Activated naive CD4-positive, alpha-beta T cell treated with anti-CD3 and anti-CD28 coated beads for 36 hours (primary cell): ENCODE results near the gene CFAP77. TPM values are rescaled to one million over a fixed set of nuclear protein-coding genes. Genes with fewer than 3 reads are reported as not detected.

Experiments used
- CTCF ChIA-PET: fragments of 350-600 bp; sonication (Branson Sonifier 250); formaldehyde crosslinking; loops from one replicate; lab custom pipeline; 2021; ENCODE audit warnings: antibody characterized with exemption; lab: Charles Lee
- DNase-seq: peaks from one replicate; pipeline ENCODE4 v3.0.0-alpha.2; 2020
- H3K27ac Mint-ChIP-seq: one replicate; pipeline ENCODE4 v1.8.0; 2021; ENCODE audit warnings: mild to moderate bottlenecking, mixed read lengths
- H3K27me3 Mint-ChIP-seq: one replicate; pipeline ENCODE4 v1.8.0; 2021; ENCODE audit warnings: low read depth, mixed read lengths
- H3K36me3 Mint-ChIP-seq: one replicate; pipeline ENCODE4 v1.8.0; 2021; ENCODE audit warnings: low read depth, mixed read lengths
- H3K4me1 Mint-ChIP-seq: one replicate; pipeline ENCODE4 v1.8.0; 2021; ENCODE audit warnings: low read depth, mixed read lengths
- H3K4me3 Mint-ChIP-seq: one replicate; pipeline ENCODE4 v1.8.0; 2021; ENCODE audit warnings: mild to moderate bottlenecking, moderate library complexity, mixed read lengths
- H3K9me3 Mint-ChIP-seq: one replicate; pipeline ENCODE4 v1.8.0; 2021; ENCODE audit warnings: mixed read lengths
- intact Hi-C: fragments of 100-400 bp; cut with micrococcal nuclease; formaldehyde crosslinking; loops from one replicate; pipeline ENCODE4 v1.15.1; 2023
- total RNA-seq, 2 experiments: library from RNA; stranded (reverse); gene quantifications; one replicate each; pipeline ENCODE4 v1.2.3, GENCODE V29; 2021

The CFAP77 gene
- total RNA-seq, 2 experiments from 2014 or later: not detected

DNA sequence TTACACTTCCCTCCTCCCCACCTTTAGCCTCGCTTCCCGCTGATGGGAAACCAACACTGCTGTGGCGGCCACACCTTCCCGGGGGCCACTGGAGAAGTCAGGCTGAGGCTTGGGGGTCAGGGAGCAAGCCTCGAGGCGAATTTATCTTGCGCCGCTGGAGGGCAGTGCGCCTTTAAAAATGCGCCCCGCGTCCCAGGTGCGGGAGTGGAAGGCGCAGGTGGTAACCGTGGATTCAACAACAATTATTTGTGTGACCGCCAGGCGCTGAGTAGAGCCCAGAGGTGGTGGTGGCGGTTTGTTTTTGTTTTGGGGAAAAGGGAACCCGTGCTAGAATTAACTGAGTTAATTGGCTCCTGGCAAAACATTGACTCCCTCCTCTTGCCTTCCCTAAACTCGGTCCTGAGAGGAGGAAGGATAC is 1.1 kb downstream of the CFAP77 start:
- CTCF ChIA-PET: no interaction called here
- no peaks in the 10 kb centered on the region for H3K9me3 Mint-ChIP-seq

GRCh38 chr9:132412089-132412488 is 2.1 kb downstream of the CFAP77 start:
- peak; percentile 47 for DNase-seq
- H3K27ac Mint-ChIP-seq: no peak overlapping the region
- no peaks in the 10 kb centered on the region for H3K9me3 Mint-ChIP-seq
- peaks cover 45% of the 10 kb centered on the region for H3K27me3 Mint-ChIP-seq
- no peak overlapping the region for H3K4me3 Mint-ChIP-seq
- CTCF ChIA-PET: interaction anchor here (0.6 to 3.3 kb wide), 14 partner anchors 12 to 489 kb away, joined by 3 to 18 read pairs (median 4); no protein-coding TSS in a partner anchor
- H3K4me1 Mint-ChIP-seq: peaks cover 23% of the 10 kb centered on the region
- intact Hi-C loops: loop anchor here (1.0 to 2.0 kb wide), 5 partner anchors 95 to 560 kb away; no protein-coding TSS in a partner anchor
- H3K36me3 Mint-ChIP-seq: no peaks in the 10 kb centered on the region

More for the DNA sequence above, 1.1 kb downstream of the CFAP77 start:
- Mint-ChIP-seq H3K36me3 (no peaks in the 10 kb centered on the region), H3K4me1 (peaks cover 27% of the 10 kb centered on the region), H3K27ac (no peak overlapping the region), H3K27me3 (peaks cover 44% of the 10 kb centered on the region), H3K4me3 (peak overlapping the region; percentile 53)
- intact Hi-C loops: loop anchor here (2.0 kb wide), 2 partner anchors 76 to 172 kb away; partner anchors contain the start of gene BARHL1
- DNase-seq: peak; percentile 80

DNA sequence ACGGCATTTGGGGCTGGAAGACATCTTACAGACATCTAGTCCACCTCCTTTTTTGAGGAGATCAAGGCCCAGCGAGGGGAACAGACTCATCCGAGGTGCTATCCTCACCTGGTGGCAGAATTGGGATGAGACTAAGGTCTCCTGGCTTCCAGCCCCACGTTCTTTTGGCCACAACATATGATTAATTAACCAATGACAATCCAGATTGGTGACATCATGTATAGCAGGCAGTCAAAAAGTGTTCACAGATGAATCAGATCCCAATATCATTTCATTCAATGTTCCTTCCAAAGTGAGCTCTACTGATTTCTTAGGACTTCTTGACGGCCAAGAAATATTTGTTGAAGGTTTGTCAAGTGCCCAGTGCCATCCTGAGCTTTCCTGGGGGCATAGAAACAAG is 3.9 kb downstream of the CFAP77 start:
- Mint-ChIP-seq H3K4me3 (no peak overlapping the region), H3K4me1 (peaks cover 22% of the 10 kb centered on the region), H3K27ac (no peak overlapping the region), H3K9me3 (no peaks in the 10 kb centered on the region), H3K36me3 (no peaks in the 10 kb centered on the region), H3K27me3 (peaks cover 59% of the 10 kb centered on the region)
- CTCF ChIA-PET: interaction anchor here (1.2 to 3.3 kb wide), 2 partner anchors 161 to 393 kb away, joined by 5 to 18 read pairs; no protein-coding TSS in a partner anchor
- no peak for DNase-seq
- intact Hi-C loops: loop anchor here (2.0 kb wide), 1 partner anchor 489 kb away; no protein-coding TSS in a partner anchor

GRCh38 chr9:132414731-132415130 is 4.7 kb downstream of the CFAP77 start:
- H3K4me3 Mint-ChIP-seq: no peak overlapping the region
- intact Hi-C loops: no loop called here
- peaks cover 19% of the 10 kb centered on the region for H3K4me1 Mint-ChIP-seq
- H3K27me3 Mint-ChIP-seq: peaks cover 62% of the 10 kb centered on the region
- no peaks in the 10 kb centered on the region for H3K9me3 Mint-ChIP-seq
- CTCF ChIA-PET: interaction anchor here (0.5 to 3.3 kb wide), 4 partner anchors 129 to 392 kb away, joined by 4 to 18 read pairs (median 5); no protein-coding TSS in a partner anchor
- H3K27ac Mint-ChIP-seq: no peak overlapping the region
- no peaks in the 10 kb centered on the region for H3K36me3 Mint-ChIP-seq
- no peak for DNase-seq

DNA sequence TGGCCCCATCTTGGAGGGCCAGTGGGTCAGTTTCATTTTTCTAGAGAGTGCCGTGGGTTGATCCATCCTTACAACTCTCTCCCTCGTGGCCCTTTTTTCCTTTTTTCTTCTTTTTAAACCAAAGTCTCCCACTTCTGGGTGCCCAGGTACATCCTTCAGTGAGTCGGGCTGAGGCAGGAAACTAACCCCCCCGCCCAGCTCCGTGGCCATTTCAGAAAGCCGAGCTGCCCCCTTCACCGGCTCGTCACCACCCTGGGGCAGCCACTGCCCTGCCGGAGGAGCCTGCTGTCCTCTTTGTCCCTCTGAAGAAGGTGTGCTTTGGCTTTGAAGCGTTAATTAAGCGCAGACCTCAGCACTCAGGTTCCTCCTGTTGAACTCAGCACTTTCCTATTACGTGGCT is 5.2 kb downstream of the CFAP77 start:
- Mint-ChIP-seq H3K9me3 (no peaks in the 10 kb centered on the region), H3K4me3 (no peak overlapping the region), H3K4me1 (peaks cover 18% of the 10 kb centered on the region), H3K27ac (no peak overlapping the region), H3K27me3 (peaks cover 66% of the 10 kb centered on the region), H3K36me3 (no peaks in the 10 kb centered on the region)
- no peak for DNase-seq
- CTCF ChIA-PET: interaction anchor here (0.5 to 0.9 kb wide), 2 partner anchors 129 to 179 kb away, joined by 4 to 5 read pairs; no protein-coding TSS in a partner anchor
- intact Hi-C loops: no loop called here

DNA sequence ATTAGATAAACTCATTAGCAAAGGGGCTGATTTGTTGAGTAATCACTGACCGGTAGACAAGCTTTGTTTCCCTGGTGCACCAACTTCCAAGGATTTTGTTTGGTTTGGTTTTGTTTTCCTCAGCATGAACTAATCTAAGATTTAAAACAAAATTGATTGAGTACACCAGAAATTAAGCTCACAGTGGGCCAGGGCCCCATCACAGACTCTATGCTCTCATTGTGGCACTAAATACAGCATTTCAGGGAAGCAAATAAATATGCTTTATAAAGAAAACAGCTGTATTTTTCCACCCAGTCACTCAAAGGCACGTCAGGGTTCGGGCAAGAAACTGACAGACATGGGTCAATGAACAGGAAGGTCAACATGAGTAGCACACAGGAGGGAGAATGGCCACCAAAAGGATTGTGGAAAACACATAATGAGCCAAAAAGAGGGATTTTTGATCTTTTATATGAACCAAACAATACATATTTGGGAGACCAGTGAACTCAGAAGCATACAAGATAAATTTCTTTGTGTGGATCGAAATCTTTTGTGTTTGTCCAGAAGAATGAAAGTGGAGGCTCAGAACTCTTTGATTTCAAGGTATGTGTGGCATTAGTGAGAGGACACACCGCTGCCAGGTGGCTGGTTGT is 8.8 kb downstream of the CFAP77 start:
- Mint-ChIP-seq H3K4me3 (no peak overlapping the region), H3K36me3 (no peaks in the 10 kb centered on the region), H3K9me3 (no peaks in the 10 kb centered on the region), H3K27me3 (peaks cover 48% of the 10 kb centered on the region), H3K27ac (no peak overlapping the region), H3K4me1 (no peaks in the 10 kb centered on the region)
- CTCF ChIA-PET: no interaction called here
- DNase-seq: no peak
- intact Hi-C loops: no loop called here

DNA sequence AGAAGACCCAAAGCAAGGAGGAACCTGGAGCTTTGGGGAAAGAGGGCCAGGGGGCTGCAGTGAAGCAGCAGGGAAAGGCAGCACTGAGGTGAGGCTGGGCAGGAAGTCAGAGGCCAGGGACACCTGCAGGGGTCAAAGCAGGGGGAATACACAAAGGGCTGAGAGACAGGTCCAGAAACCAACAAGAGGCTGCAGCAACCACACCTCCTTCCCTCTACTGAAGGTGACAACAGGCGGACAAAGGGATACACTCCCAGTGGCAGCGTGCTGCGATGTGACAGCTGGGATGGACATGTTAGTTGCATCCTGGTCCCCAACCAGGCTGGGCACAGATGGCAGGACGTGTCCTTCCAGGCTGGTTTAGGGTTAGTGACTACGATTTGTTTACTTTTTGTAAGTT is 12.6 kb downstream of the CFAP77 start:
- no peaks in the 10 kb centered on the region for H3K4me1 Mint-ChIP-seq
- intact Hi-C loops: no loop called here
- DNase-seq: no peak
- no peaks in the 10 kb centered on the region for H3K36me3 Mint-ChIP-seq
- CTCF ChIA-PET: no interaction called here
- H3K27me3 Mint-ChIP-seq: peaks cover 54% of the 10 kb centered on the region
- H3K9me3 Mint-ChIP-seq: no peaks in the 10 kb centered on the region
- no peak overlapping the region for H3K4me3 Mint-ChIP-seq
- no peak overlapping the region for H3K27ac Mint-ChIP-seq

GRCh38 chr9:132423503-132423902 is 13.5 kb downstream of the CFAP77 start:
- H3K27me3 Mint-ChIP-seq: peaks cover 49% of the 10 kb centered on the region
- intact Hi-C loops: no loop called here
- H3K27ac Mint-ChIP-seq: no peak overlapping the region
- no peak overlapping the region for H3K4me3 Mint-ChIP-seq
- H3K36me3 Mint-ChIP-seq: no peaks in the 10 kb centered on the region
- H3K9me3 Mint-ChIP-seq: no peaks in the 10 kb centered on the region
- H3K4me1 Mint-ChIP-seq: no peaks in the 10 kb centered on the region
- CTCF ChIA-PET: no interaction called here
- DNase-seq: no peak

DNA sequence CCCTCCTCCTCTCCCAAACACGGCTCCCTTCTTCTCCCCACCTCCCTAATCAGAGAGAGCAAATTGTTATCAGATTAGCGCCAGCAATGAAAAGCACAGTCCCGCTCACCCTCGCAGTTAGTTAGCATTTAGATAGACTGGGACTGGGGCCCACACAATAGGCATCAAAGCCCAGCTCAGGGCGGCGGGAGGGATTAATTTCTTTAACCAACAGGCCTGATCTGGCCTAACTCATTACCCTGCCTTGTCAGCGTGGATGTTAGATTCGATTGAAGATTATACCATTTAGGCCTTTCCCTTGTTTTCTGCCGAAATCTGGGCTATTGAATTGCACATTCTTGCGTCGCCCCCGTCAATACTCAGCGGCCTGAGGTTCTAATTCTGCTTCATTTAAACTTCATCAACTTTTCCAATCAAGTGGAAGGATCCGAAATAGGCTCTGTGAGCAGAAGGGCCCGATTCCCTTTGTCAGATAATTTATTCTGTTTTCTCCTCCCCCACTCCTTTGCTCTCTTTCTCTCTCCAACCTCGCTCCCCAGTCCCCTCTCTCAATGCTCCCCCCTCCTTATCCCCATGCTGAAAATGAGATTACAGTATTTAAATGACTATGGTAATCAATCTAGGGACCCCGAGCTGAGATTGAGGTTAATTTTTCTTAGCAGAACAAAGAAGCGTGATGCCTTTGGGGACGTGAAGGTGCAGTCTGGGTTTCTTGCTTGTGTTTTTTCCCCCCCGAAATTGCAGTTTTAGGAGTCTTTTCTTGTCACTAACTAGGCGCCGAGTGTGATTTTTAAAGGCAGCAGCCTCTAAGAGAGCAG is 15.1 kb downstream of the CFAP77 start:
- Mint-ChIP-seq H3K27ac (no peak overlapping the region), H3K4me3 (no peak overlapping the region), H3K27me3 (peaks cover 44% of the 10 kb centered on the region), H3K9me3 (no peaks in the 10 kb centered on the region), H3K4me1 (no peaks in the 10 kb centered on the region), H3K36me3 (no peaks in the 10 kb centered on the region)
- DNase-seq: no peak
- CTCF ChIA-PET: interaction anchor here (1.0 kb wide), 1 partner anchor 13 kb away, joined by 3 read pairs; no protein-coding TSS in a partner anchor
- intact Hi-C loops: no loop called here

GRCh38 chr9:132425675-132426062 is 15.7 kb downstream of the CFAP77 start:
- H3K36me3 Mint-ChIP-seq: no peaks in the 10 kb centered on the region
- no peak overlapping the region for H3K27ac Mint-ChIP-seq
- H3K4me1 Mint-ChIP-seq: no peaks in the 10 kb centered on the region
- H3K9me3 Mint-ChIP-seq: no peaks in the 10 kb centered on the region
- CTCF ChIA-PET: no interaction called here
- intact Hi-C loops: no loop called here
- H3K4me3 Mint-ChIP-seq: no peak overlapping the region
- DNase-seq: no peak
- H3K27me3 Mint-ChIP-seq: peaks cover 46% of the 10 kb centered on the region

DNA sequence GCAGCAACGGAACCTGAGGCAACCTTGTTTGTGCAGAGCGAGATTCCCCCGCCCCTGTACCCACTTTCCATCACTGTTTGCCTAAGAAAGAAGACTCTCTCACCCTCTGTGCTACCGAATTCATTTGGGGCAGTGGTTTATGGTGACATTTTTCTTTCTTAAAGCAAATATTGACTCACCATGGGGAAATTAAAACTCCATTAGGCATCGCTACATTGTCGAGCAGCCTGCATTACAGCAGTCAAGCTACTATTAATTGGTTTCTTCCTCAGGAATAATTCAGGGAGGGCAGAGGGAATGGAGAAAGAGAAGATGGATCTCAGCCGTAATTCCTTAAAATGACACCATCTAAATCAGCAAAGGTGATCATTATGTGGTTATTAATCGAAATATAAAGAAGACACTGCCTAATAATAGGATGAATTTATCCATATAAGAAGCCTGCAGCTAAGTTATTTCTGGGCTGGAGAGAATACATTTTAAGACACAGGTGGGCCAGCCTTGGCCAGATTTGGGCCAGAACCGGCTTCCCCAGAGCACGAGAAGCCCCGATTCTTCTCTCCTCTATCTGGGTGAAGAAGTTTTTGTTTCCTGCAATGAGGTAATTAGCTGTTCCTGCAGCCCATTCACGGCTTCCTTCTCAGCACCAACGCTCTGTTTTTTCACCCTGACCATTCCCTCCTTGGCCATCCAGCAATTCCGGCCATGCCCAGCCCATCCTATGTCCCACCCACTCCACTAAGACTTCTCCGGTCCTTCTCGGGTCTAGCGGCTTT is 16.8 kb downstream of the CFAP77 start:
- H3K36me3 Mint-ChIP-seq: no peaks in the 10 kb centered on the region
- H3K4me3 Mint-ChIP-seq: no peak overlapping the region
- no peak overlapping the region for H3K27ac Mint-ChIP-seq
- no peak for DNase-seq
- H3K4me1 Mint-ChIP-seq: no peaks in the 10 kb centered on the region
- H3K9me3 Mint-ChIP-seq: no peaks in the 10 kb centered on the region
- CTCF ChIA-PET: no interaction called here
- peaks cover 51% of the 10 kb centered on the region for H3K27me3 Mint-ChIP-seq
- intact Hi-C loops: no loop called here

GRCh38 chr9:132430998-132431397 is 21.0 kb downstream of the CFAP77 start:
- CTCF ChIA-PET: interaction anchor here (1.0 kb wide), 1 partner anchor 10 kb away, joined by 3 read pairs; no protein-coding TSS in a partner anchor
- no peak overlapping the region for H3K27ac Mint-ChIP-seq
- H3K4me1 Mint-ChIP-seq: no peaks in the 10 kb centered on the region
- DNase-seq: no peak
- peaks cover 41% of the 10 kb centered on the region for H3K27me3 Mint-ChIP-seq
- H3K9me3 Mint-ChIP-seq: no peaks in the 10 kb centered on the region
- H3K36me3 Mint-ChIP-seq: no peaks in the 10 kb centered on the region
- intact Hi-C loops: no loop called here
- no peak overlapping the region for H3K4me3 Mint-ChIP-seq
